Measurements from ENCODE around the gene GIMAP7. TPM values are rescaled to one million over a fixed set of nuclear protein-coding genes. Genes with fewer than 3 reads are reported as not detected.

GIMAP7 gene
- total RNA-seq, 4 donors from 2014 or later: 4.8 to 16.5 (median 8.5) TPM

GRCh38 chr7:150560486-150560885 is 45.8 kb downstream of the GIMAP7 start:
- DNase-seq: no peak
- TF ChIP-seq CTCF (IDR thresholded peaks at IDR 0.05): no peak
- TF ChIP-seq POLR2A (IDR thresholded peaks at IDR 0.05): no peak
- Histone ChIP-seq H3K27me3 (no peaks in the 10 kb centered on the region), H3K4me3 (no peak overlapping the region), H3K4me1 (no peaks in the 10 kb centered on the region), H3K9me3 (peaks cover 0 to 10% (median 0%) of the 10 kb centered on the region in 4 donors), H3K36me3 (no peaks in the 10 kb centered on the region), H3K27ac (no peak overlapping the region)

- no peak for DNase-seq
- Histone ChIP-seq H3K27ac (peak overlapping the region in 2 of 4 donors; percentile 5 to 27), H3K4me3 (no peak overlapping the region), H3K4me1 (no peaks in the 10 kb centered on the region), H3K36me3 (no peaks in the 10 kb centered on the region), H3K9me3 (peaks cover 0 to 10% (median 0%) of the 10 kb centered on the region in 4 donors), H3K27me3 (no peaks in the 10 kb centered on the region)
- no peak for TF ChIP-seq CTCF (IDR thresholded peaks at IDR 0.05)
- TF ChIP-seq POLR2A (IDR thresholded peaks at IDR 0.05): no peak
Observed at GRCh38 chr7:150562919-150563318, 48.2 kb downstream of the GIMAP7 start.

- Histone ChIP-seq H3K27me3 (no peaks in the 10 kb centered on the region), H3K4me1 (no peaks in the 10 kb centered on the region), H3K4me3 (no peak overlapping the region), H3K27ac (peak overlapping the region in 1 of 4 donors; percentile 27), H3K9me3 (peaks cover 0 to 10% (median 0%) of the 10 kb centered on the region in 4 donors), H3K36me3 (no peaks in the 10 kb centered on the region)
- DNase-seq: no peak
- TF ChIP-seq POLR2A (IDR thresholded peaks at IDR 0.05) (no peak), CTCF (IDR thresholded peaks at IDR 0.05) (no peak)
Observed at GRCh38 chr7:150564006-150564405, 49.3 kb downstream of the GIMAP7 start.

- Histone ChIP-seq H3K9me3 (peaks cover 0 to 10% (median 0%) of the 10 kb centered on the region in 4 donors), H3K27me3 (no peaks in the 10 kb centered on the region)
- no peak for TF ChIP-seq CTCF (IDR thresholded peaks at IDR 0.05)
- no peak for TF ChIP-seq POLR2A (IDR thresholded peaks at IDR 0.05)
Observed at GRCh38 chr7:150564566-150564965, 49.9 kb downstream of the GIMAP7 start.

GRCh38 chr7:150565239-150565638 is 50.6 kb downstream of the GIMAP7 start:
- Histone ChIP-seq H3K9me3 (peaks cover 0 to 10% (median 0%) of the 10 kb centered on the region in 4 donors), H3K4me3 (no peak overlapping the region), H3K27ac (no peak overlapping the region), H3K36me3 (no peaks in the 10 kb centered on the region), H3K4me1 (no peaks in the 10 kb centered on the region), H3K27me3 (no peaks in the 10 kb centered on the region)
- no peak for DNase-seq
- TF ChIP-seq CTCF (IDR thresholded peaks at IDR 0.05) (no peak), POLR2A (IDR thresholded peaks at IDR 0.05) (no peak)

More at GRCh38 chr7:150564566-150564965, 49.9 kb downstream of the GIMAP7 start:
- H3K4me1 ChIP-seq: no peaks in the 10 kb centered on the region
- DNase-seq: no peak
- H3K36me3 ChIP-seq: no peaks in the 10 kb centered on the region
- no peak overlapping the region for H3K4me3 ChIP-seq
- peak overlapping the region in 1 of 4 donors; percentile 27 for H3K27ac ChIP-seq

GRCh38 chr7:150566123-150566522 is 51.5 kb downstream of the GIMAP7 start:
- Histone ChIP-seq H3K27ac (peak overlapping the region in 1 of 4 donors; percentile 61), H3K4me3 (no peak overlapping the region), H3K27me3 (no peaks in the 10 kb centered on the region), H3K9me3 (peaks cover 0 to 1% (median 0%) of the 10 kb centered on the region in 4 donors), H3K4me1 (no peaks in the 10 kb centered on the region), H3K36me3 (no peaks in the 10 kb centered on the region)
- TF ChIP-seq POLR2A (IDR thresholded peaks at IDR 0.05) (no peak), CTCF (IDR thresholded peaks at IDR 0.05) (no peak)
- no peak for DNase-seq
